ENCODE results near the gene MKKS. TPM values are rescaled to one million over a fixed set of nuclear protein-coding genes. Genes with fewer than 3 reads are reported as not detected.

MKKS gene
- total and polyA plus RNA-seq, 10 of the 15 experiments (the other 5 are each of a cell fraction or from before 2014, with no cell fraction given), result 4.3 to 17.9 (median 7.7) TPM

- TF ChIP-seq, protein P1, sequence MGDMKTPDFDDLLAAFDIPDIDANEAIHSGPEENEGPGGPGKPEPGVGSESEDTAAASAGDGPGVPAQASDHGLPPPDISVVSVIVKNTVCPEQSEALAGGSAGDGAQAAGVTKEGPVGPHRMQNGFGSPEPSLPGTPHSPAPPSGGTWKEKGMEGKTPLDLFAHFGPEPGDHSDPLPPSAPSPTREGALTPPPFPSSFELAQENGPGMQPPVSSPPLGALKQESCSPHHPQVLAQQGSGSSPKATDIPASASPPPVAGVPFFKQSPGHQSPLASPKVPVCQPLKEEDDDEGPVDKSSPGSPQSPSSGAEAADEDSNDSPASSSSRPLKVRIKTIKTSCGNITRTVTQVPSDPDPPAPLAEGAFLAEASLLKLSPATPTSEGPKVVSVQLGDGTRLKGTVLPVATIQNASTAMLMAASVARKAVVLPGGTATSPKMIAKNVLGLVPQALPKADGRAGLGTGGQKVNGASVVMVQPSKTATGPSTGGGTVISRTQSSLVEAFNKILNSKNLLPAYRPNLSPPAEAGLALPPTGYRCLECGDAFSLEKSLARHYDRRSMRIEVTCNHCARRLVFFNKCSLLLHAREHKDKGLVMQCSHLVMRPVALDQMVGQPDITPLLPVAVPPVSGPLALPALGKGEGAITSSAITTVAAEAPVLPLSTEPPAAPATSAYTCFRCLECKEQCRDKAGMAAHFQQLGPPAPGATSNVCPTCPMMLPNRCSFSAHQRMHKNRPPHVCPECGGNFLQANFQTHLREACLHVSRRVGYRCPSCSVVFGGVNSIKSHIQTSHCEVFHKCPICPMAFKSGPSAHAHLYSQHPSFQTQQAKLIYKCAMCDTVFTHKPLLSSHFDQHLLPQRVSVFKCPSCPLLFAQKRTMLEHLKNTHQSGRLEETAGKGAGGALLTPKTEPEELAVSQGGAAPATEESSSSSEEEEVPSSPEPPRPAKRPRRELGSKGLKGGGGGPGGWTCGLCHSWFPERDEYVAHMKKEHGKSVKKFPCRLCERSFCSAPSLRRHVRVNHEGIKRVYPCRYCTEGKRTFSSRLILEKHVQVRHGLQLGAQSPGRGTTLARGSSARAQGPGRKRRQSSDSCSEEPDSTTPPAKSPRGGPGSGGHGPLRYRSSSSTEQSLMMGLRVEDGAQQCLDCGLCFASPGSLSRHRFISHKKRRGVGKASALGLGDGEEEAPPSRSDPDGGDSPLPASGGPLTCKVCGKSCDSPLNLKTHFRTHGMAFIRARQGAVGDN (IDR thresholded peaks at IDR 0.05), result peak; percentile 79; the same call in 1 of the 2 replicates
- TF ChIP-seq CEBPB (IDR thresholded peaks at IDR 0.05; ENCODE audit: borderline replicate concordance in 1 of 2, low read depth in 2 of 2, low read length in 2 of 2), result peak in 1 of 2 experiments; percentile 44; a peak in 1 of 4 replicates
- TF ChIP-seq MTA2 (IDR thresholded peaks at IDR 0.05; ENCODE audit: low read depth), result peak; percentile 99
- peak; percentile 84 for TF ChIP-seq NFIC (IDR thresholded peaks at IDR 0.05; ENCODE audit: low read depth, low read length)
- no peak for TF ChIP-seq PML (IDR thresholded peaks at IDR 0.05; ENCODE audit: low read length)
- peak; percentile 92 for TF ChIP-seq RUNX3 (IDR thresholded peaks at IDR 0.05; ENCODE audit: low read length)
- no peak for TF ChIP-seq CBX5 (IDR thresholded peaks at IDR 0.05; ENCODE audit: low read depth)
- TF ChIP-seq ATF7 (IDR thresholded peaks at IDR 0.05; ENCODE audit: low read depth), result peak; percentile 90
- TF ChIP-seq DPF2 (IDR thresholded peaks at IDR 0.05), result peak; percentile 94
- no peak for TF ChIP-seq WRNIP1 (IDR thresholded peaks at IDR 0.05; ENCODE audit: borderline replicate concordance, low read depth, low read length)
- peak; percentile 75 to 91 for TF ChIP-seq EP300 (IDR thresholded peaks at IDR 0.05; ENCODE audit: borderline replicate concordance in 1 of 2, control insufficient read depth in 1 of 2, low read depth in 2 of 2, low read length in 2 of 2)
- no peak for TF ChIP-seq ZNF592 (IDR thresholded peaks at IDR 0.05)
- TF ChIP-seq, protein P2, sequence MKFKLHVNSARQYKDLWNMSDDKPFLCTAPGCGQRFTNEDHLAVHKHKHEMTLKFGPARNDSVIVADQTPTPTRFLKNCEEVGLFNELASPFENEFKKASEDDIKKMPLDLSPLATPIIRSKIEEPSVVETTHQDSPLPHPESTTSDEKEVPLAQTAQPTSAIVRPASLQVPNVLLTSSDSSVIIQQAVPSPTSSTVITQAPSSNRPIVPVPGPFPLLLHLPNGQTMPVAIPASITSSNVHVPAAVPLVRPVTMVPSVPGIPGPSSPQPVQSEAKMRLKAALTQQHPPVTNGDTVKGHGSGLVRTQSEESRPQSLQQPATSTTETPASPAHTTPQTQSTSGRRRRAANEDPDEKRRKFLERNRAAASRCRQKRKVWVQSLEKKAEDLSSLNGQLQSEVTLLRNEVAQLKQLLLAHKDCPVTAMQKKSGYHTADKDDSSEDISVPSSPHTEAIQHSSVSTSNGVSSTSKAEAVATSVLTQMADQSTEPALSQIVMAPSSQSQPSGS (IDR thresholded peaks at IDR 0.05; ENCODE audit: low read length), result peak; percentile 80; the same call in 1 of the 2 replicates
- peak; percentile 70 for TF ChIP-seq MEF2B (IDR thresholded peaks at IDR 0.05; ENCODE audit: partially characterized antibody, poor library complexity, severe bottlenecking)
- no peak for TF ChIP-seq EGR1 (IDR thresholded peaks at IDR 0.05; ENCODE audit: borderline replicate concordance in 1 of 2, low read depth in 2 of 2, low read length in 2 of 2)
- TF ChIP-seq RAD21 (IDR thresholded peaks at IDR 0.05; ENCODE audit: insufficient read depth, low read depth, low read length), result peak; percentile 17; the same call in 1 of the 2 replicates
- no peak for TF ChIP-seq NR2C1 (IDR thresholded peaks at IDR 0.05)
- peak; percentile 41; the same call in 1 of the 2 replicates for TF ChIP-seq CREM (IDR thresholded peaks at IDR 0.05; ENCODE audit: low read depth)
- TF ChIP-seq BCL11A (IDR thresholded peaks at IDR 0.05; ENCODE audit: low read depth, low read length), result peak; percentile 91
- TF ChIP-seq BACH1 (IDR thresholded peaks at IDR 0.05; ENCODE audit: borderline replicate concordance), result peak; percentile 72; the same call in 1 of the 2 replicates
- peak; percentile 67; the same call in 1 of the 2 replicates for TF ChIP-seq PAX5 (IDR thresholded peaks at IDR 0.05; ENCODE audit: borderline replicate concordance, low read depth, low read length)
- TF ChIP-seq IKZF1 (conservative IDR thresholded peaks at IDR 0.05), result peak; percentile 50
- TF ChIP-seq SP1 (IDR thresholded peaks at IDR 0.05; ENCODE audit: low read depth, low read length), result peak; percentile 15
Measured at GRCh38 chr20:10447028-10447427, 13.0 kb upstream of the MKKS start (continued).

Data from GM12878 (cell line).